Esophagus squamous epithelium (tissue), 5 donors: ENCODE data around the gene PLCB2. TPM values are rescaled to one million over a fixed set of nuclear protein-coding genes. Genes with fewer than 3 reads are reported as not detected.

ENCODE experiments used
- DNase-seq: peaks from one replicate; lab custom pipeline; 2025; lab: John Stamatoyannopoulos, UW
- H3K27ac ChIP-seq, 4 donors: fragments of 200-600 bp; sonication (generic); one replicate each; pipeline ENCODE4 v1.5.1; 2016 to 2019; ENCODE audit warnings: mild to moderate bottlenecking in 1 of 4
- H3K27me3 ChIP-seq, 4 donors: fragments of 200-600 bp; sonication (generic); 1 replicate in 3 of 4; 2 replicates in 1 of 4; pipeline versions ENCODE4 v1.5.1 to v1.6.0; 2017 to 2021; ENCODE audit warnings: antibody characterized with exemption in 1 of 4
- H3K36me3 ChIP-seq, 3 donors: fragments of 200-600 bp; sonication (generic); one replicate each; pipeline ENCODE4 v1.5.1; 2016 to 2019
- H3K4me1 ChIP-seq, 3 donors: fragments of 200-600 bp; sonication (generic); one replicate each; pipeline ENCODE4 v1.5.1; 2017 to 2019
- H3K4me3 ChIP-seq, 4 donors: fragments of 200-600 bp; sonication (generic); 1 replicate in 3 of 4; 2 replicates in 1 of 4; pipeline ENCODE4 v1.5.1; 2016 to 2019; ENCODE audit warnings: mild to moderate bottlenecking in 2 of 4, moderate library complexity in 1 of 4
- H3K9me3 ChIP-seq, 3 donors: fragments of 200-600 bp; sonication (generic); one replicate each; pipeline ENCODE4 v1.5.1; 2016 to 2019
- CTCF ChIP-seq, 6 experiments: fragments of 450-650 bp in 4 of 6; fragments of 200-600 bp in 2 of 6; sonication (generic) in 2 of 6; IDR thresholded peaks; one replicate each; pipeline ENCODE4 v1.5.1; 2016 to 2019; ENCODE audit warnings: antibody characterized with exemption in 6 of 6, mild to moderate bottlenecking in 4 of 6, moderate library complexity in 4 of 6
- POLR2A ChIP-seq, 4 donors: fragments of 450-650 bp; IDR thresholded peaks; one replicate each; pipeline ENCODE4 v1.6.1; 2017; ENCODE audit warnings: antibody characterized with exemption in 4 of 4, mild to moderate bottlenecking in 4 of 4, moderate library complexity in 3 of 4
- WGBS, 2 donors: methylation state at CpG; one replicate each; pipeline ENCODE4 v1.1.5; 2018; 5-methylcytosine and 5-hydroxymethylcytosine counted together
- intact Hi-C: fragments of 100-400 bp; cut with DNase I; formaldehyde crosslinking; loops from one replicate; pipeline ENCODE4 v1.15.0; 2022
- total RNA-seq, 4 donors: library from RNA; depleted of rRNA; stranded (reverse); fragments of >200 nt; gene quantifications; one replicate each; pipeline ENCODE4 v1.1.0, GENCODE V29; 2016
- donor health status: DM: yes; HTN: yes; CAD: no.

Gene PLCB2
- total RNA-seq, 4 donors from 2014 or later = 6.1 to 15.9 (median 10.4) TPM

- Histone ChIP-seq H3K4me3 (no peak overlapping the region), H3K4me1 (peaks cover 9 to 23% (median 11%) of the 10 kb centered on the region in 3 donors), H3K36me3 (peaks cover 12 to 90% (median 21%) of the 10 kb centered on the region in 3 donors), H3K27ac (no peak overlapping the region), H3K9me3 (no peaks in the 10 kb centered on the region), H3K27me3 (no peaks in the 10 kb centered on the region)
- TF ChIP-seq POLR2A (IDR thresholded peaks at IDR 0.05) = no peak
- TF ChIP-seq CTCF (IDR thresholded peaks at IDR 0.05) = no peak
- intact Hi-C loops = loop anchor here (10.0 kb wide), 1 partner anchor 226 kb away; no protein-coding TSS in a partner anchor
- no peak for DNase-seq
- 75 to 81% methylated on average over 6 to 9 of the region's 11 CpGs for WGBS, 2 donors
These were observed 37.3 kb downstream of the PLCB2 start for GRCh38 chr15:40270246-40270995.

GRCh38 chr15:40269604-40270003 is 38.1 kb downstream of the PLCB2 start:
- Histone ChIP-seq H3K4me1 (peaks cover 9 to 23% (median 11%) of the 10 kb centered on the region in 3 donors), H3K27ac (no peak overlapping the region), H3K4me3 (no peak overlapping the region), H3K36me3 (peaks cover 13 to 97% (median 21%) of the 10 kb centered on the region in 3 donors), H3K27me3 (no peaks in the 10 kb centered on the region), H3K9me3 (no peaks in the 10 kb centered on the region)
- no peak for DNase-seq
- TF ChIP-seq POLR2A (IDR thresholded peaks at IDR 0.05) (no peak), CTCF (IDR thresholded peaks at IDR 0.05) (no peak)
- intact Hi-C loops = loop anchor here (10.0 kb wide), 1 partner anchor 225 kb away; no protein-coding TSS in a partner anchor
- WGBS, 2 donors = 60 to 78% methylated on average over 1 of the region's 4 CpGs

GRCh38 chr15:40267670-40268069 is 40.1 kb downstream of the PLCB2 start:
- WGBS, 2 donors = 50 to 83% methylated on average over 2 to 4 of the region's 4 CpGs

GRCh38 chr15:40266828-40267304 is 40.9 kb downstream of the PLCB2 start:
- H3K27me3 ChIP-seq = no peaks in the 10 kb centered on the region
- TF ChIP-seq CTCF (IDR thresholded peaks at IDR 0.05) (no peak), POLR2A (IDR thresholded peaks at IDR 0.05) (no peak)
- no peak for DNase-seq
- H3K9me3 ChIP-seq = no peaks in the 10 kb centered on the region
- intact Hi-C loops = no loop called here
- peaks cover 4 to 97% (median 21%) of the 10 kb centered on the region in 3 donors for H3K36me3 ChIP-seq
- no peak overlapping the region for H3K4me3 ChIP-seq
- H3K27ac ChIP-seq = peak overlapping the region; percentile 28 to 73 (median 62)
- H3K4me1 ChIP-seq = peaks cover 9 to 17% (median 16%) of the 10 kb centered on the region in 3 donors
- 12 to 23% methylated on average over 6 to 7 of the region's 7 CpGs for WGBS, 2 donors

More at GRCh38 chr15:40267670-40268069, 40.1 kb downstream of the PLCB2 start:
- no peak overlapping the region for H3K4me3 ChIP-seq
- H3K36me3 ChIP-seq = peaks cover 6 to 97% (median 21%) of the 10 kb centered on the region in 3 donors
- peaks cover 9 to 17% (median 16%) of the 10 kb centered on the region in 3 donors for H3K4me1 ChIP-seq
- TF ChIP-seq POLR2A (IDR thresholded peaks at IDR 0.05) (no peak), CTCF (IDR thresholded peaks at IDR 0.05) (no peak)
- peak overlapping the region in 3 of 4 donors; percentile 58 to 73 (median 67) for H3K27ac ChIP-seq
- intact Hi-C loops = no loop called here
- no peak for DNase-seq
- H3K27me3 ChIP-seq = no peaks in the 10 kb centered on the region
- no peaks in the 10 kb centered on the region for H3K9me3 ChIP-seq

GRCh38 chr15:40265875-40266274 is 41.9 kb downstream of the PLCB2 start:
- Histone ChIP-seq H3K9me3 (no peaks in the 10 kb centered on the region), H3K4me3 (no peak overlapping the region), H3K36me3 (peaks cover 4 to 97% (median 21%) of the 10 kb centered on the region in 3 donors), H3K4me1 (peaks cover 9 to 17% (median 16%) of the 10 kb centered on the region in 3 donors), H3K27me3 (no peaks in the 10 kb centered on the region), H3K27ac (peak overlapping the region in 2 of 4 donors; percentile 67 to 73)
- DNase-seq = no peak
- WGBS, 2 donors = 90 to 97% methylated on average over 5 to 6 of the region's 20 CpGs
- TF ChIP-seq CTCF (IDR thresholded peaks at IDR 0.05) = no peak
- TF ChIP-seq POLR2A (IDR thresholded peaks at IDR 0.05) = no peak
- intact Hi-C loops = no loop called here
